IPS-NIHi11 (cell line): ENCODE measurements around the gene ATG4A.

Experiments
- DNase-seq: peaks from one replicate; pipeline ENCODE4 v3.0.0; 2012; ENCODE audit warnings: mixed read lengths, low spot score

ATG4A gene, protein sequence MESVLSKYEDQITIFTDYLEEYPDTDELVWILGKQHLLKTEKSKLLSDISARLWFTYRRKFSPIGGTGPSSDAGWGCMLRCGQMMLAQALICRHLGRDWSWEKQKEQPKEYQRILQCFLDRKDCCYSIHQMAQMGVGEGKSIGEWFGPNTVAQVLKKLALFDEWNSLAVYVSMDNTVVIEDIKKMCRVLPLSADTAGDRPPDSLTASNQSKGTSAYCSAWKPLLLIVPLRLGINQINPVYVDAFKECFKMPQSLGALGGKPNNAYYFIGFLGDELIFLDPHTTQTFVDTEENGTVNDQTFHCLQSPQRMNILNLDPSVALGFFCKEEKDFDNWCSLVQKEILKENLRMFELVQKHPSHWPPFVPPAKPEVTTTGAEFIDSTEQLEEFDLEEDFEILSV

DNA sequence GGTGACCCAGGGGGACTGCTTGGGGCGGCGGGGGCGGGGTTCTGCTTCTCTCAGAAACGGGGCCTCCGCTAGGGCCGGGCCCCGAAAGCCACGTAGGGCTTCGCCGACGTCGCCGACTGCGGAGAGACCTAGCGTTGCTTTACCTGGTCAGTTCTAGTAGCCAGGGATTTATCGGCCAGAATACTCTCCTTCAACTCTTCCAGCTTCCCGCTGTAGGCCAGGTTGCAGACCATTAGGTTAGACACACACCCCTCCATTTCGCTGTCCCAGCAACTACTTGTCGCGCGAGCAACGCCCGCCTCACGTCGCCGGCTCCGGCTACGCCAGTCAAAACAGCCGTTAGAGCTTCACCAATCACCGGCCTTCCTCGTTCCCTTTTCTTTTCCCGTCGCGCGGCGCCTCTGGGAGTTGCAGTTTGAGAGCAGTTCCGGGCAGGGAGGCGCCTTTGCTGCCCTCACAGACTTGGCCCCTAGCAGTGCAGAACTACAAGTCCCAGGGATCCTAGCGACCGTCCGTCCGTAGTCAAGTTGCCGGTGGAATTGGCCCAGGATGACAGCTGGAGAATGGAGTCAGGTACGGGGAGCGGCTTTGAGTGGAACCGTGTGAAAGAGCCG is at the start of gene ATG4A, which contains the start of gene PSMD10:
TSS of gene ATG4A (plus strand) at position 515 of the 614 bp plus-strand sequence. CDS start at position 564, 49 bp downstream.
TSS of gene PSMD10 (minus strand) at position 279 of the 614 bp plus-strand sequence. CDS start at position 257, 22 bp downstream.
- peak; percentile 80 for DNase-seq

DNA sequence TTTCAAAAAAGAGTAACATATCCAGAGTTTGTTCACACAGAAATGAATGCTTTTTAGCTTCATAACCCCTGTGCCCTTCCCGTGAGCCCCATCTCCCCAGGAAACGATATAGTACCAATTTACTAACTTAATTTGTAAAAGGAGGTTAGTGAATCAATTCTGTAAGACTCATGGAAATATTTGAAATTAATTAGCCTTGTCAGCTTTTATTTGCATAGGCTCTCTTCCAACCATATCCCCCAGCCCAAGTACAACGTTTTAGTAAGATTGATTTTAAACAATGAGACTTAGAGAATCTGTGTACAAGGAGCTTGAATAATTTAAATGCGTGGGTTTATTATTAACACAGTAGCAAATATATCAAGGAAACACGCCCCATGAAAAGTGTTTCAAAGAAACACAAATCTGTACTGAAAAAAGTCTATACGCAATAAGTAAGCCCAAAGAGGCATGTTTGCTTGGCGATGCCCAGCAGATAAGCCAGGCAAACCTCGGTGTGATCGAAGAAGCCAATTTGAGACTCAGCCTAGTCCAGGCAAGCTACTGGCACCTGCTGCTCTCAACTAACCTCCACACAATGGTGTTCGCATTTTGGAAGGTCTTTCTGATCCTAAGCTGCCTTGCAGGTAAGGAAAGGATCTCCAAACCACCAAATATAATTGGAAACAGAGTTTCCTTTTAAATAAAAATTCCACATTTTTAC is 46.9 kb upstream of the ATG4A start, which contains the start of gene VSIG1:
TSS of gene VSIG1 (plus strand) at position 512 of the 703 bp plus-strand sequence. CDS start at position 578, 66 bp downstream.
- no peak for DNase-seq

DNA sequence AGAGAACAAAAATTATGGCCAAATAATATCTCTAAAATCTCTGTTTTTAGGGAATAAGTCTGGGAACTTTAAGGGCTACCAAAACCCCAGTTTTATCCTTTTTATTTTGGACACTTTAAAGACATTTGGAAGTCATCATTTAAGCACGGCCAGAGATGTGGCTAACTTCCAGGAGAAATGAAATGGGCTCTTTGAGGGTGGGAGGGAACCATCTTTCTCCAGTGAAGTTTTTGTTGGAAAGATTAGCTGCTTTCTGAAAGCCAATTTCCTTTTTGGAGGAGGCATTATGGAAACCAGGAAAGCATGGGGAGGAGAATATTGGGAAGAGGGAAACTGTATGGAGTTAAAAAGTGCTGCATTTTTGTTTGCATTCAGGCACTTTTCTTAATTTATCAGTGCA is 41.9 kb upstream of the ATG4A start:
- no peak for DNase-seq

DNA sequence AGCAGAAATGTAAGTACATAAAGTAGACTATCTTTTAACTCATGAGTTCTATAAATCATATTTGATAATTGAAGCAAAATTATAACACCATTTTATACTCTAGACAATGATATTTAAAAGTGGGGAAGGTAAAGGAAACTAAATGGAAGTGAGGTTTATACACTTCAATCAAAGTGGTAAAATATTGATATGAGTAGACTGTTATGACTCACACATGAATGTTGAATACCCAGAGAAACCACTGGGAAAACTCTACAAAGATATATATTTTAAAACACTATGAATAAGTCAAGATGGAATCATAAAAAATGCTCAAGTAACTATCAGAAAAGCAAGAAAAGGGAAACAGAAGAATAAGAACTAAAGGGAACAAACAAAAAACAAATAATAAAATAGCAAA is 38.4 kb upstream of the ATG4A start:
- no peak for DNase-seq

DNA sequence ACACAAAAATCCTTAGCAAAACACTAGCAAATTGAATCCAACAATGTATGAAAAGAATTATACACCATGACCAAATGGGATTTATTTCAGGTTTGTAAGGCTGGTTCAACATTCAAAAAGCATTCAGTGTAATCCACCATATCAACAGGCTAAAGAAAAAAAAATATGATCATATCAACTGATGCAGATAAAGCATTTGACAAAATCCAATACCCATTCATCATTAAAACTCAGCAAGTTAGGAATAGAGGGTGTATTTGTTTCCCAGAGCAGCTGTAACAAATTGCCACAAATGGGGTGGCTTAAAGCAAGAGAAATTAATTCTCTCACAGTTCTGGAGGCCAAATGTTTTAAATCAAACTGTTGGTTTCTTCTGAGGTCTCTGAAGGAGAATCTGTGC is 36.0 kb upstream of the ATG4A start:
- DNase-seq, result no peak

DNA sequence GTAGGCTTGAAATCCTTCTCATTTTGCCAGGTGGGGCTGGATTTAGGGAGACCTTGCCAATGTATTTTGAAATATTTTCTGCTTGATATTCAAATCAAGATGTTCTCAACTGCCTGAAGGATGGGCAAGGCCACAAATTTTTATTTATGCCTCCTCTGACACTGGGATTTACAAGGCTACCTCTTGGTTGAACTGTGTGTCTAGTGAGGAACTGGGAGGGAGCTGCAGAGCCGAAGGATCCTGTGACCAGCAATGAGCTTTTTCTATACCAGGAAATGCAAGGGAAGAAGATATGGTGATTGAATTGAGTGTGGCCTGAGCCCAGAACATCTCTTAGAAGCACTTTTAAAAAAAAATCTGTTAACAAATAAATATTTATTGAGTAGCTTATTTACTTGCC is 31.8 kb upstream of the ATG4A start:
- no peak for DNase-seq

DNA sequence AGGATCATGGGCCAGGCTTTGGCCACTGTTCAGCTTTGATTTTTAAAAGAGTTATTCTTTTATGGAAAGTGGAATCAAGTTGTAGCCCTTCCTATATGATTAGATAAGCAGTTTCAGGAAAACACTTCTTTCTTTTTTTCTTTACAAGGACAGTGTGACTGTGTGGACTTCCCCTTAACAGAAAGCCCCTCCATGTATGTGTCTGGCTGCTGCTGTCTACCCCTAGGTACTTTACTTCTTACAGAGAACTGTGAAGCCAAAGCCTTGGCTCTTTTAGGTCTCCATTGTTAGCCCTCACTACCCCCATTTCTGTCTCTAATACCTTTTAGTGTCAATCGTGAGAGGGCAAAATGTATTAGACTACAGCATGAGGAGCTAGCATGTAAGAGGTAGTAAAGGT is 27.6 kb upstream of the ATG4A start:
- DNase-seq, result no peak

DNA sequence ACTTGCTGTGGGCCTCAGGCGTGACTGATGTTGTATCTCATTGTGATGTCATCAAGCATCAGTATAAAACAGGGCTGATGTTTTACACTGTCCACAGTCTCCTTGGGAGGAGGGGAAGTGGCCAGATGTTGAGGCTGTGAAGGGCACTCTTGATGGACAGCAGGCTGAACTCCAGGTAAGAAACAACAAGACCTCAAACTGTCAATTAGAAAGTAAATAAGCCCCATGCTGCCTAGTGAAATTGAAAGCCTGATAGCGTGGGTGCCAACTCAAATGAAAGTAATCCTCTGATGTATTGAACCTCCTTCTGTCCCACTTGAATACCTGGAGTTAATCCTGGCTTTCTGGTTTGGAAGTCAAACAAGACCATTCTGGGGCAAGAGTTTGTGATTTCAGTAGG is 27.0 kb upstream of the ATG4A start:
- no peak for DNase-seq

DNA sequence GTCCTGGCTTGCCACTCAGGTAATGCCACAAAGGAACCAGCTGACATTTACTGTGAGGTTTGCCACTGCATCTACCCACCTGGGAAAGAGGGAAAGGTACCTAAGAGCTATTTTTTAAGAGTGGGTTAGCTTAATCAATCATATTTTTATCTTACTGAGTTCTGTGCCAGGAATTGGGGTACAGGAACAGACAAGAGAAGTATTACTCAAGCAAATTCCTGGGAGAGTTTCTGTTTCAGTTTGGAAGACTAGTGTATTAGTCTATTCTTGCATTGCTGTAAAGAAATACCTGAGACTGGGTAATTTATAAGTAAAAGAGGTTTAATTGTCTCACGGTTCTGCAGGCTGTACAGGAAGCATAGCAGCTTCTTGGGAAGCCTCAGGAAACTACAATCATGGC is 23.5 kb upstream of the ATG4A start:
- no peak for DNase-seq

DNA sequence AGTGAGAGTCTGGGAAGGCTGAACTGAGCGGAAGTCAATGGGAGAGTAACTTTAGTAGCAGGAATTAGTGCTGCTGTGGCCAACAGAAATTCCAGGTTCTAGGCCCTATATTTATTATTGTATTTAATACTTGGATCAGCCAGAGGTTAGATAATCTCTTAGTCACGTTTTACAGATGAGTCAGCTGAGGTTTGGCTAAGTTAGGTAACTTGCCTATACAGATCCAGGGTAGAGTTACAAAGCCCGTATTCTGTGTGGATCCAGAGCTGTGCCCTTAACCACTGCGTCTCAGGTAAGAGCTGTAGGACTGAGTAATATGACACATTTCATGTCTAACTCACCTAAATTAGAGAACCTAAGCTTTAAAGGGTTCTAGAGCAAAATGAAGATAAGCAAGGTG is 20.7 kb upstream of the ATG4A start:
- DNase-seq, result no peak

DNA sequence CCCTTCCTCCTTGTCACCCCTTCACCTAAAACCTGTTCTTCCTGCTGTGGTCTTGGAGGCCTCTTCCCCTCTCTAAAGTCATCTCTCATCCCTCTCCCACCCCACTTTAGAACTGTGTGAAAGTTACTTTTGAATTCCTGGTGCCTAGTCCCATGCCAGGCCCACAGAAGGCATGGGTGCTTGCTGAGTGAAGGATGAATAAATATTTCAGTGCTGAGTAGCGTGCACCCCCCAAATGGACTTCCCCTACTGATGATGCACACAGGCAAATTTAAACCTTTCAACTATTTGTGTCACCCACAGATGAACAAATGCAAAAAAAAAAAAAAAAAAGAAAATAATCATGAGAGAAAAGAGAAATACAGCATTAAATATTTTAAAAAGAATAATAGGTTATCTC is 20.0 kb upstream of the ATG4A start:
- no peak for DNase-seq

DNA sequence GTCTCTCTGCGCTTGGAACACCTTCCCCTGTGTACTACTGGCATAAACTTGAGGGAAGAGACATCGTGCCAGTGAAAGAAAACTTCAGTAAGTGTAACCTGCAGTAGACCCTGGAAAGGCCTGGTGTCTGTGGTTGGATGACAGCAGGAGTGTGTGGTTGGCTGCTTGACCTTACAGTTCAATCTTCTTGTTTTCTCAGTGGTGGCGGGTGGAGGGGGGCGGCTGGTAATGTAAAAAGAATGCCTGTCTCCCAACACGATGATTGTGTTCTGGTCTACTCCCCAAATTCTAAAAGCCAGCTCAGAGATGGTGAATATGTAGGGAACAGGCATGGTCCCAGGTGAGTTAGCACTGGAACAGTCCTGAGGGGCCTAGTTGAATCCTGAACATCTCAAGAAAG is 18.8 kb upstream of the ATG4A start:
- no peak for DNase-seq

DNA sequence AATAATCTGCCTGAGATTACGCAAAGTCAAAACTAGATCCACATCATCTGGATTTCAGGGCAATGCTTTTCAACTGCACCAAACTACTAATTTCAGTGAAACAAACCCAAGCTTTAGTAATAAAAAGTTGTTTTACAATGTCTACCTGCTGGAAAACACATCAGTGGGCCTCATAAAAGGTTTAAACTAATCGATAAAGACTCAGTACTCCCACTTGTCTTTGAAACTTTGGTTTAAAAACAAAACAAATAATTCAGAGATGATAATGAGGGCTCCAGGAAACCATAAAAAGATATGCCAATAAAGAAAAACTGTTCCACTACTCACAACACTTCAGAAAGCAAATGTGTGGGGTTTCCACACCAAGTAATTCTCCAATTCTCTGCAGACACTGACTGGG is 10.5 kb upstream of the ATG4A start:
- DNase-seq, result no peak

DNA sequence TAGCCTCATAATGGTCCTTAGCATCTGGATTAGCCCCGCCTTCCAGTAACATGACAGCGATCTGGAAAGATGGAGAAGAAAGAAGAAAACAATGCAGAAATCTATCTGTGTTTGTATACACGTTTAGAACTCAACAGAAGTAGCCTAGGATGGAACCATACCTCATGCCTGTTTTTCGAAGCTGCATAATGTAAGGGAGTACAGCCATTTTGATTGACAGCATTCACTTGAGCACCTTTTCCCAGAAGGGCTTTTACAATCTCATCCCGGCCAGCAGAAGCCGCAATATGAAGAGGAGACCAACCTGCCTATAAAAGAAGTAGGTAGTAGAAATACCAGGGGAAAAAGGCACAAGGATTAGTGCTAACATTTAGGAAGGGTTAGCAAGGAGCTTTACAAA is 3.8 kb upstream of the ATG4A start:
- DNase-seq, result no peak

DNA sequence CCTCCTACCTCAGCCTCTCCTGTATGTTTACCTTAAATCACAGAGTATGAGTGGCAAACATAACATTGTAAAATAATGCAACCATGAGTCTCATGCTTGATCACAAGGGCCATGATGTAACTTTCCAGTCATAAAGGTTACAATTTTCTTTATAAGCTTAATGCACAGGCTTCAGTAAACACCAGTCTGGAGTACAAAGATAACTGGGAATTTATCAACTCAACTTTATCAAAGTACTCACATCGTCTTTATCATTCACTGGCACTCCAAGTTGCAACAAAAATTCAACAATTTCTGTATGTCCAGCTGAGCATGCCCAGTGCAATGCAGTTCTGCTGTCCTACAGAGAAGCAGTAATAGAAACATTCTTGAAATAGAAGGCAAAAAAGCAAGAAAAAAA is 3.1 kb upstream of the ATG4A start:
- no peak for DNase-seq

DNA sequence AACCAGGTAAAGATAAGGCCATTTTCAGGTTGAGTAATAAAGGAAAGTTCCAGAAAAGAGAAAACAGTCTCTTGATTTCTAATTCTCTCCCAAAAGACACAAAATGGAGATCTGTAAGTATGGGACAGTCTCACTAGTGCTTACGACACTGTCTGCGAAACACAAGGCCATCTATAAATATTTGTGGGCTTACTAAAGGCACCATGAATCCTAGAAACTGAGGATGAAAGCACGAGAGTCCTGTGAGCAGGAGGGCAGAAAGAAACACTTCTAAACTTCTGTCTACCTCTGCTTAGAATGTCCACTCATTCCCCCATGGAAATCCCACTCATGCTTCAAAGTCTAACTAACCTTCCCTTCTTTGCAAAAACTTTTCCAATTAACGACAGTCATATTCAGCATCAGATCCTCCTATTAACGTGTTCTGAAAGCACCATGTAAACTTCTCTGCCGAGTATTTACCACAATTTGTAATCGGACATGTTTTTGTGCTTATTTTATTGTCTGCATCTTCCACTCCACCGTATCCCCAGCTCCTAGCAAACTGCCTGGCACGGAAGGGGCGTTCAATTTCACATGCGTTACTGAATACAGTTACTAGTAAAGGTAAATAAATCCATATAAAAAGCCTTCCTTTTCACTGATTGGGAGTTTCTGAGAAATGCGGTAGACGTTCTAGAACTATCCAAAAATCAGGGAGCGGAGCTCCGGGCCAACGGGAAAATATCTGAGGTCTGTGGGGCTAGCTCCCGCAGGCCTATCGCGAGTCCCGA is 901 bp upstream of the ATG4A start:
- no peak for DNase-seq

DNA sequence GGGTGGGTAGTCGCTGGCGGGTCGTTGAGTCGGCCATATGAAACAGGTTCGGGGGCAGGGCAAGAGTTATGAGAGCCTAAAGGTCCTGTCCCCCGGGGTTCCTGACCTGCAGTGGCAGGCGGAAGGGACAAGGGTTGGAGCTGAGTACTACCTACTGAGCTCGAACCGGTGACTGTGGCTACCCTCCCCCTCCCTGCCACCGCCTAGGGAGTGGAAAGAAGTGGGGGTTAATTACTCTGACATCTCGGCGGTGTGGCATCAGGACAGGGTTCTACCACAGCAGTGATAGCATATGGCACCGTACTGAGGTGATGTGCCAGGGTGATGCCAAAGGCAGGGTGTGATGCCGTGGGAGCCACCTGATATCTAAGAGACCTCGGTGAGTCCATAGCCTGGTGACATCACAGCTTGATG is 307 bp downstream of the ATG4A start:
- peak; percentile 6 for DNase-seq

DNA sequence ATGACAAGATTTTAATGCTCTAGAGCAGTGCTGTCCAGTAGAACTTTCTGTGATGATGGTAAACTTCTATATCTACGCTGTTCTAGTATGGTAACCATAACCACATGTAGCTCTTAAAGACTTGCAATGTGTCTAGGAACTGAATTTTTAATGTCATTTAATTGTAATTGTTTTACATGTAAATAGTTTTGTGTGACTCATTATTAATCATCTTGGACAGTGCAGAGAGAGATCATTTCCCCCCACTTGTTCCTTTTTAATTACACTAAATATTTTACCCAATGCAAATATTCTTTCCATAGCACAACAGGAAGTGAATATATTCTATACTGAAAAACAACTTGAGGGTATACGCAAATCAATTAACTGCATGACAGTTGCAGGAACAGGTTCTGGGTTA is 5.8 kb downstream of the ATG4A start:
- no peak for DNase-seq

DNA sequence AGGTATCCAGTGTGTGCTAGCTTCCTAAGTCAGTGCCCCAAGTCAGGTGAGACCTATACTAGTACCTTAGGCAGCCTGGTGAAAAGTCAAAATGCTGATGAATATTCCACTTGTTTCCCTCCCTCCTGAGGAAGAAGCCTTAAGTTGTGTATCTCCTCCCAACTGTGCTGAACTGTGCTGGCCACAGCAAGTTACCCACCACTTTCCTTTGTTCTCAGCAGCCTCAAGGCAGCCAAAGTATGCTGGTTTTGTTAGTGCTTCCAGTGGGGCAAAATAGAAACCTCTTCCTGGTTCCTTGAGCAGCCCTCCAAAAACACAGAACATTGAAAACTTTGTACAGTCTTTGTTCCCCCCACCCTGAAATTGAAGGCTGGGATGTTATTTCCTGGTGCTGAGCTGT is 13.9 kb downstream of the ATG4A start:
- DNase-seq, result no peak

DNA sequence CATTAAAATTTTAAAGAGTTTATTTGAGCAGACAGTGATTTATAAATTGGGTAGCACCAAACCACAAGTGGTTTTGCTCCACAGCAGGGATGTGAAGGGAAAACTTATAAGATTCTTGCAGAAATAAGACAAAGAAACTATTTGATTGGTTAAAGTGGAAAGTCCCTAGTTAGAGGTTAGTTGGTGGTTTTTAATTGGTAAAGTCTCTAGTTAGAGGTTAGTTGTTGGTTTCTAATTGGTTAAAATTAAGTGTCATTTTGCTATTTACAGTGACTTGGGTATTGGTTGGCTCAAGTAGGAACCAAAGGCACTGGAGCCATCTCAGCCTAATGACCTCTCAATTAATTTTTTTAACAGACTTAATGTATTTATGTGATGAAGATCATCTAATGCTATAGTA is 23.0 kb downstream of the ATG4A start:
- DNase-seq, result no peak

DNA sequence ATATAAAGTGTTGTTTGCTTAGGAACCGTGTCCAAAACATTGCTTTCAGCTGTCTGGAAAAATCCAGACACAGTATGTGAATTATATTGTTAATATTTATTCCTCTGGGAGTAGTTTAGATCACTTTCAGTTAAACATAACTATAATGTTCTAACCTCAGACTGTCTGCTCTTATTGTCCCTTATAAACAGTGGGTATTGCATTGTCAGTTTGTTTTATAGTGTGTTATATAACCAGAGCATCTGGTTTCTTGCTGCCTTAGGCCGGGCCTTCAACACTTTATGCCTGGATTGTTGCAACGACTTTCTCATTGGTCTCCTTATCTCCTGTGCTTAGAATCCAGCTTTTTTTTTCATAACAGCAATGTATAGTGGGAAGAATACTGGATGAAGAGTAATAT is 26.4 kb downstream of the ATG4A start:
- DNase-seq, result no peak

DNA sequence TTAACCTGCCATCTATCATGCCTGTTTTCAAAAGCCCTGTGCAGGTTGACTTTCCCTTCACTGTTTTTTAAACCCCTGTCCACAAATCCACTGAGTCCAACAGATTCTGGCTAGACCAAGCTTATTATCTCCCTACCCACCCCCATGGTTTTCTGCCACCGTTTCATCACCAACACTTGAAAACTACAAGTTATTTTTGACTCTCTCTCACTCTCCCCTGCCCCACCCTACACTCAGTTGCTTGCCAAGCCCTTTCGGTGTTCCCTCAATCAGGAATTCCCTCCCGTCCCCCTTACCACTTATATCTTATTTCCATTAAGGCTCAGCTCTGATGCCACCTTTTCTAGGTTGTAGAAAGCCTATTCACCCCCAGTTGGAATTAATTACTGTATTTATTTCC is 29.7 kb downstream of the ATG4A start:
- no peak for DNase-seq
